Endothelial cell of umbilical vein (primary cell): ENCODE measurements around the gene GRM2. TPM values are rescaled to one million over a fixed set of nuclear protein-coding genes. Genes with fewer than 3 reads are reported as not detected.

ENCODE experiments used
- BruUV-seq: library from RNA; stranded (reverse); fragments of 400-500 nt; replicated peaks from 2 replicates; lab custom pipeline; 2021; lab: Mats Ljungman, UMichigan
- CTCF ChIA-PET: fragments of 300-600, 350-600 bp; sonication (Branson Sonifier 250); formaldehyde crosslinking; loops from one replicate; lab custom pipeline; 2021; ENCODE audit warnings: antibody characterized with exemption, inconsistent platforms; lab: Charles Lee
- POLR2A ChIA-PET: fragments of 300-600, 350-600 bp; sonication (Branson Sonifier 250); formaldehyde crosslinking; loops from one replicate; lab custom pipeline; 2021; ENCODE audit warnings: antibody characterized with exemption, inconsistent platforms; lab: Charles Lee
- DNase-seq: peaks from one replicate; pipeline ENCODE4 v3.0.0-alpha.2; 2011; ENCODE audit warnings: low read depth, low spot score
- FAIRE-seq: peaks from 2 replicates; lab custom pipeline; 2011; peaks lifted over from hg19 to GRCh38; lab: Jason Lieb, UNC
- H2AFZ ChIP-seq: 2 replicates; pipeline ENCODE4 v1.6.0; 2012; ENCODE audit warnings: low read depth, low read length, control low read depth, inconsistent platforms
- H3K27ac ChIP-seq: 2 replicates; pipeline ENCODE4 v1.5.1; 2011; ENCODE audit warnings: low read depth, mild to moderate bottlenecking, control low read depth, low read length, moderate library complexity; ENCODE audit not compliant: insufficient read depth
- H3K27me3 ChIP-seq, 2 experiments: 2 replicates each; pipeline versions ENCODE4 v1.6.0 to v1.6.1; 2011; ENCODE audit warnings: low read length in 2 of 2, mixed read lengths in 1 of 2; ENCODE audit not compliant: control insufficient read depth in 2 of 2, insufficient read depth in 2 of 2
- H3K36me3 ChIP-seq, 2 experiments: 2 replicates in 1 of 2; 3 replicates in 1 of 2; pipeline ENCODE4 v1.5.1; 2011; ENCODE audit warnings: low read length in 2 of 2, mild to moderate bottlenecking in 1 of 2, moderate library complexity in 1 of 2; ENCODE audit not compliant: control insufficient read depth in 2 of 2, insufficient read depth in 2 of 2; ENCODE audit errors: extremely low read depth in 1 of 2
- H3K4me1 ChIP-seq: 3 replicates; pipeline ENCODE4 v1.5.1; 2011; ENCODE audit warnings: mild to moderate bottlenecking, low read length; ENCODE audit not compliant: control insufficient read depth, insufficient read depth; ENCODE audit errors: extremely low read depth
- H3K4me2 ChIP-seq: 2 replicates; pipeline ENCODE4 v1.6.1; 2011; ENCODE audit warnings: low read length, control low read depth, mixed read lengths; ENCODE audit not compliant: insufficient read depth
- H3K4me3 ChIP-seq, 3 experiments: fragments of 200-600 bp in 1 of 3; sonication (generic), shearing (Covaris generic) in 1 of 3; replicated peaks in 1 of 3; 2 replicates each; pipeline ENCODE4 v1.5.1; 2011 to 2016; ENCODE audit warnings: control low read depth in 3 of 3, low read length in 3 of 3, mild to moderate bottlenecking in 2 of 3, inconsistent platforms in 1 of 3, low read depth in 1 of 3, moderate library complexity in 1 of 3; ENCODE audit not compliant: insufficient read depth in 1 of 3
- H3K79me2 ChIP-seq: 2 replicates; pipeline ENCODE4 v1.6.0; 2012; ENCODE audit warnings: low read length, inconsistent platforms; ENCODE audit not compliant: control insufficient read depth, insufficient read depth
- H3K9ac ChIP-seq: replicated peaks from 2 replicates; pipeline ENCODE3; 2011; ENCODE audit warnings: low read length, control low read depth; ENCODE audit not compliant: insufficient read depth; ENCODE audit errors: extremely low read depth
- H3K9me1 ChIP-seq: replicated peaks from 3 replicates; pipeline ENCODE4 v1.6.0; 2011; ENCODE audit warnings: mild to moderate bottlenecking, low read length; ENCODE audit not compliant: control insufficient read depth, insufficient read depth; ENCODE audit errors: extremely low read depth
- H3K9me3 ChIP-seq: replicated peaks from 2 replicates; pipeline ENCODE4 v1.5.1; 2012; ENCODE audit warnings: low read length, inconsistent platforms; ENCODE audit not compliant: control insufficient read depth, insufficient read depth
- H4K20me1 ChIP-seq: replicated peaks from 2 replicates; pipeline ENCODE3; 2011; ENCODE audit warnings: mild to moderate bottlenecking, low read length; ENCODE audit not compliant: control insufficient read depth, insufficient read depth; ENCODE audit errors: extremely low read depth
- FOS ChIP-seq: IDR thresholded peaks from 2 replicates; pipeline ENCODE4 v1.6.1; 2011; ENCODE audit warnings: mild to moderate bottlenecking, low read length, moderate library complexity, borderline replicate concordance; ENCODE audit not compliant: insufficient read depth
- JUN ChIP-seq: IDR thresholded peaks from 2 replicates; pipeline ENCODE4 v1.6.1; 2011; ENCODE audit warnings: borderline replicate concordance, low read depth; ENCODE audit not compliant: insufficient read length, insufficient read depth
- MYC ChIP-seq: IDR thresholded peaks from one replicate; pipeline ENCODE4 v1.6.1; 2011; ENCODE audit warnings: mild to moderate bottlenecking, low read depth, low read length
- POLR2A ChIP-seq: IDR thresholded peaks from 2 replicates; pipeline ENCODE4 v1.6.1; 2012; ENCODE audit warnings: low read depth, mild to moderate bottlenecking, control low read depth, low read length
- POLR2AphosphoS5 ChIP-seq: IDR thresholded peaks from 2 replicates; pipeline ENCODE4 v1.6.1; 2012; ENCODE audit warnings: low read depth, mild to moderate bottlenecking, control low read depth, low read length, moderate library complexity; ENCODE audit not compliant: insufficient read depth
- dilution Hi-C: fragments of 300-500 bp; cut with MboI; formaldehyde crosslinking; loops from one replicate; pipeline ENCODE4 v1.15.0; 2019; ENCODE audit warnings: low sequenced_read_pairs; ENCODE audit not compliant: extremely low pct_ligation_motif_present
- intact Hi-C: fragments of 100-400 bp; cut with micrococcal nuclease; formaldehyde crosslinking; loops from one replicate; pipeline ENCODE4 v1.10.0; 2022
- polyA plus RNA-seq, 4 experiments: library from polyadenylated mRNA; depleted of rRNA in 3 of 4; stranded (reverse) in 3 of 4; unstranded in 1 of 4; fragments of >200 nt; gene quantifications; 2 replicates each; pipeline versions ENCODE4 v1.2.1 to v1.2.3, GENCODE V29; 2011 to 2012; ENCODE audit warnings: missing spikeins in 1 of 4
- total RNA-seq: library from RNA; stranded (reverse); gene quantifications from 2 replicates; pipeline ENCODE4 v1.2.3, GENCODE V29; 2021
- TF ChIP-seq, protein P1 (sequence below), 2 donors: IDR thresholded peaks; 1 replicate in 1 of 2; 2 replicates in 1 of 2; pipeline ENCODE4 v1.5.1; 2011; ENCODE audit warnings: low read length in 2 of 2, mild to moderate bottlenecking in 2 of 2, moderate library complexity in 2 of 2, control low read depth in 1 of 2, inconsistent platforms in 1 of 2, low read depth in 1 of 2; ENCODE audit not compliant: insufficient read depth in 1 of 2; ENCODE audit errors: extremely low read depth in 1 of 2
- TF ChIP-seq, protein P2 (sequence below): IDR thresholded peaks from 2 replicates; pipeline ENCODE4 v1.6.1; 2011; ENCODE audit not compliant: insufficient read depth, insufficient read length

The GRM2 gene
- total and polyA plus RNA-seq, 2 donors (not counting 3 experiments of a cell fraction or from before 2014, with no cell fraction given), result 0.10 to 0.51 TPM

DNA sequence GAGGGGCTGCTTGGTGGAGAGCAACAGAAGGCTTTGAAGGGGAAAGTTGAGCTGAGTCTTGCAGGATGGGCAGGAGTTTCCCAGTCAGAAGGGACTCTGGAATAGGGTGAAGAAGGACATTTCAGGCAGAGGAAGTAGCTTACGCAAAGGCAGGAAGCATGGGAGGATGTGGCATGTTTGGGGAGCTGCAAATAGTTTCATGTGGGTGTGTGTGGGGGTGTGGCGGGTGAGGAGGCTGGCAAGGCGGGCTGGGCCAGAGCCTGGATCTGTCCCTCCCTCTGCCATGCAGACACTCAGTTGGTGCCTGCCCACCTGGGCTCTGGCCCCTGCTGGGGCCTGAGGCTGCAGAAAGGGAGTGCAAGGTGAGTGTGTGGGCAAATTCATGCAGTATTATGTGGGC, 25.4 kb upstream of the GRM2 start:
- ChIA-PET POLR2A (interaction anchor here (0.5 kb wide), 1 partner anchor 1401 kb away, joined by 3 read pairs; no protein-coding TSS in a partner anchor), CTCF (interaction anchor here (0.6 to 5.3 kb wide), 20 partner anchors 9 to 1360 kb away, joined by 3 to 213 read pairs (median 7); partner anchors contain the start of genes DCAF1, GRM2, MANF and RAD54L2)
- TF ChIP-seq POLR2A (no peak), MYC (no peak), POLR2AphosphoS5 (no peak), FOS (no peak), JUN (no peak)
- TF ChIP-seq, protein P1, sequence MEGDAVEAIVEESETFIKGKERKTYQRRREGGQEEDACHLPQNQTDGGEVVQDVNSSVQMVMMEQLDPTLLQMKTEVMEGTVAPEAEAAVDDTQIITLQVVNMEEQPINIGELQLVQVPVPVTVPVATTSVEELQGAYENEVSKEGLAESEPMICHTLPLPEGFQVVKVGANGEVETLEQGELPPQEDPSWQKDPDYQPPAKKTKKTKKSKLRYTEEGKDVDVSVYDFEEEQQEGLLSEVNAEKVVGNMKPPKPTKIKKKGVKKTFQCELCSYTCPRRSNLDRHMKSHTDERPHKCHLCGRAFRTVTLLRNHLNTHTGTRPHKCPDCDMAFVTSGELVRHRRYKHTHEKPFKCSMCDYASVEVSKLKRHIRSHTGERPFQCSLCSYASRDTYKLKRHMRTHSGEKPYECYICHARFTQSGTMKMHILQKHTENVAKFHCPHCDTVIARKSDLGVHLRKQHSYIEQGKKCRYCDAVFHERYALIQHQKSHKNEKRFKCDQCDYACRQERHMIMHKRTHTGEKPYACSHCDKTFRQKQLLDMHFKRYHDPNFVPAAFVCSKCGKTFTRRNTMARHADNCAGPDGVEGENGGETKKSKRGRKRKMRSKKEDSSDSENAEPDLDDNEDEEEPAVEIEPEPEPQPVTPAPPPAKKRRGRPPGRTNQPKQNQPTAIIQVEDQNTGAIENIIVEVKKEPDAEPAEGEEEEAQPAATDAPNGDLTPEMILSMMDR (IDR thresholded peaks at IDR 0.05; ENCODE audit: extremely low read depth in 1 of 2, insufficient read depth in 1 of 2, low read depth in 1 of 2, low read length in 2 of 2), result no peak
- TF ChIP-seq, protein P2, sequence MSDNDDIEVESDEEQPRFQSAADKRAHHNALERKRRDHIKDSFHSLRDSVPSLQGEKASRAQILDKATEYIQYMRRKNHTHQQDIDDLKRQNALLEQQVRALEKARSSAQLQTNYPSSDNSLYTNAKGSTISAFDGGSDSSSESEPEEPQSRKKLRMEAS, result no peak
- no peaks in the 10 kb centered on the region for H3K79me2 ChIP-seq
- H3K36me3 ChIP-seq, result peaks cover 0 to 2% of the 10 kb centered on the region in 2 experiments
- FAIRE-seq (no peak), DNase-seq (no peak)
- intact Hi-C loops, result no loop called here
- H3K9ac ChIP-seq, result no peak overlapping the region
- H2AFZ ChIP-seq, result no peak overlapping the region
- no peak overlapping the region for H3K27ac ChIP-seq
- H3K4me2 ChIP-seq, result peak overlapping the region; percentile 33
- no peak overlapping the region for H3K4me3 ChIP-seq
- peaks cover 19% of the 10 kb centered on the region for H3K4me1 ChIP-seq
- no peaks in the 10 kb centered on the region for H3K9me1 ChIP-seq
- H4K20me1 ChIP-seq, result no peaks in the 10 kb centered on the region
- H3K9me3 ChIP-seq, result no peaks in the 10 kb centered on the region
- dilution Hi-C loops, result no loop called here
- H3K27me3 ChIP-seq, result no peaks in the 10 kb centered on the region
- BruUV-seq, result no TSS peak
